GM18505 (cell line): ENCODE data around the gene RCOR1.

Source experiments
- ATAC-seq: cut with Tn5 transposase; IDR thresholded peaks from one replicate; pipeline ENCODE4 v1.9.1; 2021; ENCODE audit not compliant: unreplicated experiment
- POLR2A ChIP-seq: IDR thresholded peaks from 4 replicates; pipeline ENCODE4 v1.6.1; 2011; ENCODE audit warnings: borderline replicate concordance; ENCODE audit not compliant: insufficient read depth, insufficient read length; ENCODE audit errors: extremely low read depth

RCOR1 gene

GRCh38 chr14:102646615-102647014 is 54.2 kb downstream of the RCOR1 start:
- no peak for TF ChIP-seq POLR2A
- no peak for ATAC-seq

GRCh38 chr14:102652194-102652593 is 59.7 kb downstream of the RCOR1 start:
- no peak for ATAC-seq
- no peak for TF ChIP-seq POLR2A

GRCh38 chr14:102654298-102654697 is 61.8 kb downstream of the RCOR1 start:
- TF ChIP-seq POLR2A, result no peak
- no peak for ATAC-seq

GRCh38 chr14:102655137-102655536 is 62.7 kb downstream of the RCOR1 start:
- ATAC-seq, result no peak
- no peak for TF ChIP-seq POLR2A

GRCh38 chr14:102659797-102660196 is 67.3 kb downstream of the RCOR1 start:
- no peak for TF ChIP-seq POLR2A
- no peak for ATAC-seq

- no peak for TF ChIP-seq POLR2A
- ATAC-seq, result no peak
Measured at GRCh38 chr14:102661614-102662013, 69.2 kb downstream of the RCOR1 start.

GRCh38 chr14:102662636-102663430 is 70.4 kb downstream of the RCOR1 start:
- ATAC-seq, result no peak
- no peak for TF ChIP-seq POLR2A

- no peak for TF ChIP-seq POLR2A
- no peak for ATAC-seq
Measured at GRCh38 chr14:102663440-102663839, 71.0 kb downstream of the RCOR1 start.

GRCh38 chr14:102665621-102666020 is 73.2 kb downstream of the RCOR1 start:
- TF ChIP-seq POLR2A, result no peak
- ATAC-seq, result no peak

GRCh38 chr14:102666635-102667034 is 74.2 kb downstream of the RCOR1 start:
- no peak for TF ChIP-seq POLR2A
- ATAC-seq, result no peak

- ATAC-seq, result no peak
- no peak for TF ChIP-seq POLR2A
Measured at GRCh38 chr14:102667703-102668102, 75.3 kb downstream of the RCOR1 start.

GRCh38 chr14:102668291-102668873 is 75.9 kb downstream of the RCOR1 start:
- no peak for TF ChIP-seq POLR2A
- no peak for ATAC-seq

- TF ChIP-seq POLR2A, result no peak
- ATAC-seq, result no peak
Measured at GRCh38 chr14:102671410-102671809, 79.0 kb downstream of the RCOR1 start.

- no peak for ATAC-seq
- no peak for TF ChIP-seq POLR2A
Measured at GRCh38 chr14:102672410-102672960, 80.0 kb downstream of the RCOR1 start.
